Upper lobe of left lung (tissue), 4 donors: ENCODE measurements around the gene LCK.

Experiments used
- CTCF ChIP-seq, 6 experiments: fragments of 450-650 bp in 4 of 6; fragments of 200-600 bp in 2 of 6; sonication (generic) in 2 of 6; IDR thresholded peaks; one replicate each; pipeline ENCODE4 v1.5.1; 2016 to 2019; ENCODE audit warnings: antibody characterized with exemption in 6 of 6
- EP300 ChIP-seq, 4 donors: sonication (generic); formaldehyde crosslinking; IDR thresholded peaks; one replicate each; pipeline ENCODE4 v1.5.1; 2017; ENCODE audit warnings: antibody characterized with exemption in 4 of 4, control low read depth in 2 of 4
- POLR2A ChIP-seq, 4 donors: fragments of 450-650 bp; IDR thresholded peaks; one replicate each; pipeline ENCODE4 v1.5.1; 2016 to 2017; ENCODE audit warnings: antibody characterized with exemption in 4 of 4, mild to moderate bottlenecking in 2 of 4
- POLR2AphosphoS5 ChIP-seq, 2 donors: sonication (generic); formaldehyde crosslinking; IDR thresholded peaks; one replicate each; pipeline ENCODE4 v1.5.1; 2017; ENCODE audit warnings: antibody characterized with exemption in 2 of 2

GRCh38 chr1:32256473-32257226, 5.6 kb downstream of the LCK start:
- no peak for TF ChIP-seq POLR2AphosphoS5 (IDR thresholded peaks at IDR 0.05)
- TF ChIP-seq CTCF (IDR thresholded peaks at IDR 0.05), result no peak
- no peak for TF ChIP-seq EP300 (IDR thresholded peaks at IDR 0.05)
- no peak for TF ChIP-seq POLR2A (IDR thresholded peaks at IDR 0.05)
